NCI-H526 treated with DMSO at 0.1 percent for 48 hours (cell line): ENCODE results near the gene LRP4.
A peak's percentile ranks its signal among the peaks of the same experiment; 100 is the strongest.

Experiments used
- DNase-seq: peaks from one replicate; lab custom pipeline; 2025; lab: John Stamatoyannopoulos, UW

The LRP4 gene

GRCh38 chr11:46918788-46919513 lies 601 bp upstream of the LRP4 start:
- no peak for DNase-seq

- DNase-seq = no peak
These were observed 628 bp downstream of the LRP4 start for GRCh38 chr11:46917762-46918082.

DNA sequence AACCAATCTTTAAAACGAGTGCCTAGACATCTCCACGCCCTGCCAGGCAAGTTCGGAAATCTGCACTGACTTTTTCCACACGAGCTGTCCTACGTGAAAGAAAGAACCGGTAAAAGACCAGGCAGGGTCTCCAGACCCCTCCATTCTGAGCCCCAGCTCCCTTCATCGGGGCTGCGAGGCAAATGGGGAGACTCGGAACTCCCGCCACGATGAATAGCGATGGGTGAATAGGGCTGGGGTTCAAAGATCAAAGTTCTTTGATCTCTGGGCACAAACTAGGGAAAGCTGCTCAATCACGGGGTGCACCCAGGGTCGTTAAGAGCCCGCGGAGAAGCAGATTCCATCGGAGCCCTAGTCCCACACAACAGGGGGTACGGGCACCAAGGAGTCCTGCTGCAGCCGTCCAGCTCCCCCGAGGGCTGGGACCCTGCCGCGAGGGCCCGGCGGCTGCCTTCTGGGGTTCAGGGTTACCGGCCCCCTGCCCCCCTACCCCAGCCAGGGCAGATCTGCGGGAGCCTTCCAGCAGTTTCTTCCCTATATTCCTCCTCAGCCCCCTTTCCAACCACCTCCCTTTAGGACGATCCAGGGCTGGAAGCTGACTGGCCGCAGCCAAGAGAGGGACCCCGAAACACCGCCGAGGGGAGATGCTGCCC lies 1.1 kb downstream of the LRP4 start:
- DNase-seq = no peak

DNA sequence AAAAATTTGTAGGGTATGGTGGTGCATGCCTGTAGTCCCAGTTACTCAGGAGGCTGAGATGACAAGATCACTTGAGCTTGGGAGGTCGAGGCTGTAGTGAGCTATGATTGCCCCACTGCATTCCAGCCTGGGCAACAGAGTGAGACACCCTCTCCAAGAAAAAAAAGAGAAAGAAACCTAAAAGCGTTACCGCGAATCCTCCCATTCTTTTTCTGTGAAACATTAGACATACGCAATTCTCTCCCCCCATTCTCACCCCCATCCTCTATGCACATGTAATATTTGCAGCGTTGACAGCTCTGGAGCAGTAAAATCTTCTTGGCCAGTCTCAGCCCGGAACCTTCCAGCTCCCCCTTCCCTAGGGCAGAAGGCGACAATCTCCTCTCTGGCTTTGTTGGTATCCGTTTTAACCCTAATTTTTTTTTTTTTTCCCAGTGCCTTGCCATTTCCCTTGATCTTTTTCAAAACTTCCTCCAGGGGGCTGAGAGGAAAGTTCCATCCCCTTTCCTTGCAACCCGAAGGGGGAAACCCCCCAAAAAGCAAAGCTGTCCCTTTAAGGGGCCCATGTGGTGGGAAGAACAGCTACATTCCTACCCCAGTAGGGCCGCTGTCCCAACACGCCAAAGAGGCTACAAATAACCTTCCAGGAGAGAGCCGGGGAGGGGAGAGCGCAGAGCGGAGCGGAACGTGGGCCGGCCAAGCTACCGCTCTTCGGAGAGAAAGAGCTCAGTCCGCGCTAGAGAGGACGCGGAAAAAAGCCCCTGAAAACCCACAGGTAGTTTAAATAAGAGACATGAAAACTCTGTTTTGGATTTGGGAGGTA lies 1.9 kb downstream of the LRP4 start:
- DNase-seq = peak; percentile 77

- DNase-seq = no peak
These were observed 3.4 kb downstream of the LRP4 start for GRCh38 chr11:46914910-46915309.

- DNase-seq = no peak
These were observed 4.0 kb downstream of the LRP4 start for GRCh38 chr11:46914363-46914762.

DNA sequence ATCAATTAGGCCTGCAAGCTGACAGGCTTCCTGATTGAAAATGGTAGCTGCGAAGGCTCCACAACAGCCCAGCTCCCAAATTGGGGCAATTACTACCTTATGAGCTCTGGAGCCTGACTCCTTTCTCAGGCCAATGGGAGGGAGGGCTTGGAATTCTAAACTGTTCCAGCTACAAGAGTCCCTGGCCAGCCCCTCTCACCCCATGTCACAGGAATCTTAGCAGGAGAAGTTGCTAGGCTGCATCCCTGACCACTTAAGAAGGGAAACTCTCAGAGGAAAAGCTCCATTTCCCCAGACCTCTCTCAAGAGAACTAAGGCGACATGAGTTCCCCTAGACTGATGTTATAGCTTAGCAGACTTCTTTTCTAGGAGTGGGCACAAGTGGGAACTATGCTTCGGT lies 4.9 kb downstream of the LRP4 start:
- no peak for DNase-seq

GRCh38 chr11:46912526-46913150 lies 5.7 kb downstream of the LRP4 start:
- DNase-seq = peak; percentile 78

DNA sequence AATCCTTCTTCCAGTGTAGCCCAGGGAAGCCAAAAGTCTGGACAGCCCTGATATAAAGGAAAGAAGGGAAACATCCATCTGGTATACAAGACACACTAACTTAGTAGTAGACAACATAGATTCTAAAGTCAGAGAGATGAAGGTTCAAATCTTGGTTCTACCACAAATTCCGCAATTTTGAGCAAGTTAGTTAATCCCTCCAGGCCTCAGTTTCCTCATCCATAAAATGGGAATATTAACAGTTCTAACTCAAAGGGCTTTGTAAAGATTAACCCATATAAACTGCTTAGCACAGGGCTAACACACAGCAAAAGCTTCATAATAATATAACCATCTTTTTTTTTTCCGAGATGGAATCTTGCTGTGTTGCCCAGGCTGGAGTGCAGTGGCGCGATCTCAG lies 10.7 kb downstream of the LRP4 start:
- DNase-seq = no peak

- no peak for DNase-seq
These were observed 11.7 kb downstream of the LRP4 start for GRCh38 chr11:46906609-46907041.

DNA sequence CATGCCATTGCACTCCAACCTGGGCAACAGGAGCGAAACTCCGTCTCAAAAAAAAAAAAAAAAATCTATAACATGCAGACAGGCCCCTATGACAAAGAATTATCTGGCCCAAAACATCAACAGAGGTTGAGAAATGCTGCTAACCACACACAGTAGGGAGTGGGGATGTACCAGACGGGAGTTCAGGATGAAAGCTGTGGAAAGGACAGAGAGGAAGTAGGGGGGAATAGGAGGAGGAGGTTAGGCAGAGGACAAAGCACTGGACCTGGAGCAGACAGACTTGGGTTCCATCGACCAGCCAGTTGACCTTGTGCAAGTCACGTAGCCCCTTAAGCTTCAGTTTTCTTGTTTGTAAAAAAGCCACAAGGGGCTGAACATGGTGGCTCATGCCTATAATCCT lies 12.5 kb downstream of the LRP4 start:
- DNase-seq = no peak

DNA sequence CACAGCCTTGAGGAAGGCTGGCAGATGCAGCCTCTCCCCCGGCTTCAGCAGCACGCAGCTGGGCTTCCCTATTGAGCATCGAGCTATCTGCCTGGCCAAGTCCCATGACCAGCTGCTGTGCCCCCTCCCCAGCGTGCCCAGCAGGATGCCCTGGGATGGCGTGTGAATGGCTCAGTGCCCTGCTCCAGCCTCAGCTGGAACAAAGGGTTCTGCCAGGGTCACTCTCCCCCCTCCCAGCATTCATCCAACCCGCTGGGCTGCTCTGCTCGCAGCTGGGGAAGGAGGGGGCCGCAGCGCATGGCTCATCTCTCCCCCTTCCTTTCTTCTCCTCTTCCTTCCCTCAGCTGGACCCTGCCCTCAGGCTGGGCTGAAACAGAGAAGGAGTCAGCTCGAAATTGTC lies 14.5 kb downstream of the LRP4 start:
- no peak for DNase-seq

DNA sequence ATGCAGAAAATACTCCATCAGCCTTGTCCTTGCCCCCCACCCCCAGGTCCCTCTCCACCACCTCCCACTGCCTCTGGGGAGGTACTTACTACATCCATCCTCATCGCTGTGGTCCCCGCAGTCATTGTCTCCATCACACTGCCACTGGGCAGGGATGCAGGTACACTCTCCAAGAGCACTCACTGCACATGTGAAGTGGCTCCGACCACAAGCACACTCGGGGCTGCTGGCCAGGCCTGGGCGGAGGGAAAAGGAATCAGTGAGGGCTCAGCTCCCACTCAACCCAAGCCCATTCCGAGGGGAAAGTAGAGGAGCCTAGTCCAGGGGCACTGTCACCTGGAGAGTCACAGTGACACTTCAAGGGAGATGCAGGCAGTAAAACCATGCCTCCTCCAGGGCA lies 15.7 kb downstream of the LRP4 start:
- DNase-seq = no peak

- DNase-seq = no peak
These were observed 17.2 kb downstream of the LRP4 start for GRCh38 chr11:46901156-46901555.

DNA sequence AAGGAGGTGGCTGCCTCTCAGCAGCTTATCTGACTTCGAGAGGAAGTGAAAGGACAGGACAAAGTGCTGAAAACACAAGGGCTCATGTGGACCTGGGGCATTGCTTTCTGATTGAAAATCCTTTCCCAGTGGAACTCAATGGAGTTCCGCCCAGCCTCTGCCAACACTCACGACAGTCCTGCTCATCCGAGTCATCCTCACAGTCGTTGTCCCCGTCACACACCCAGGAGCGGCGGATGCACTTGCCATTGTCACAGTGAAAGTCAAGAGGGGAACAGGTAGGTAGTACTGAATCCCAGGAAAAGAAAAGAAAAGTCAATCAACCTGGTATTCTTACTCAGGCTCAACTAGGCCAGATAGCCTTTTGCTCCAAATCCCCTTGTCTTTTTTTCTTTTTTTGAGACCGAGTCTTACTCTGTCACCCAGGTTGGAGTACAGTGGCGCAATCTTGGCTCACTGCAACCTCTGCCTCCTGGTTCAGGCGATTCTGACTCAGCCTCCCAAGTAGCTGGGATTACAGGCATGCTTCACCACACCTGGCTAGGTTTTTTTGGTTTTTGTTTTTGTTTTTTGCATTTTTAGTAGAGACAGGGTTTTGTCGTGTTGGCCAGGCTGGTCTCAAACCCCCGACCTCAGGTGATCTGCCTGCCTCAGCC lies 18.1 kb downstream of the LRP4 start:
- no peak for DNase-seq

DNA sequence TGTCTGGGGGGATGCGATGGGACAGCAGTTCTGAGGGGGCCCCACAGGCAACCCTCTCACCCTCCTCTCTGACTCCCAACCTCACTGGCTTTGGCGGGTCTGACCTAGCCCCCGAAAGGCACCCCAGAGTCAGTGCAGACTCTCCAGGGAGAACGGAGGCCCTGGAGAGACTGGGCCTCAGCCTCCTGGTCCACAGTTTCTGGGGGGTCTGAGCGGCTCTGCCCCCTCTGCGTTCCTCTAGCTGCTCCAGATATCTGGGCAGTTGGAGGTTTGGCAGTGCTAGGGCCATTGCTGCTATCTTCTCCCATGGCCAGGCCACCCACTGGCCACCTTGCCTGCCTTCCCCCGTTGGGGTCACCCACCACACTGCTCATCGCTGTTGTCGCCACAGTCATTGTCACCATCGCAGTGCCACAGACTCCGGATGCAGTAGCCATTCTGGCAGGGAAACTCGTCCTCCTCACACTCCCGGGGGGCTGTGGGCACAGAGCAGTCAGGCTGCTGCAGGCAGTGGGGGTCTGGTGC lies 18.8 kb downstream of the LRP4 start:
- no peak for DNase-seq

GRCh38 chr11:46898396-46899095 lies 19.8 kb downstream of the LRP4 start:
- no peak for DNase-seq

GRCh38 chr11:46896719-46897406 lies 21.5 kb downstream of the LRP4 start:
- DNase-seq = peak; percentile 41

GRCh38 chr11:46895821-46896220 lies 22.5 kb downstream of the LRP4 start:
- DNase-seq = no peak

GRCh38 chr11:46894961-46895360 lies 23.4 kb downstream of the LRP4 start:
- no peak for DNase-seq

- DNase-seq = no peak
These were observed 23.8 kb downstream of the LRP4 start for GRCh38 chr11:46894506-46894905.
